T follicular helper cell (primary cell): ENCODE data around the gene ARMCX5.

Experiments used
- DNase-seq: peaks from one replicate; pipeline ENCODE4 v3.0.0-alpha.2; 2020; ENCODE audit warnings: low read depth
- total RNA-seq, 2 experiments: gene quantifications; one replicate each; lab custom pipeline; 2026; lab: John Stamatoyannopoulos, UW

The ARMCX5 gene
- total RNA-seq = 16.4 to 20.1 reads per million in 2 experiments

DNA sequence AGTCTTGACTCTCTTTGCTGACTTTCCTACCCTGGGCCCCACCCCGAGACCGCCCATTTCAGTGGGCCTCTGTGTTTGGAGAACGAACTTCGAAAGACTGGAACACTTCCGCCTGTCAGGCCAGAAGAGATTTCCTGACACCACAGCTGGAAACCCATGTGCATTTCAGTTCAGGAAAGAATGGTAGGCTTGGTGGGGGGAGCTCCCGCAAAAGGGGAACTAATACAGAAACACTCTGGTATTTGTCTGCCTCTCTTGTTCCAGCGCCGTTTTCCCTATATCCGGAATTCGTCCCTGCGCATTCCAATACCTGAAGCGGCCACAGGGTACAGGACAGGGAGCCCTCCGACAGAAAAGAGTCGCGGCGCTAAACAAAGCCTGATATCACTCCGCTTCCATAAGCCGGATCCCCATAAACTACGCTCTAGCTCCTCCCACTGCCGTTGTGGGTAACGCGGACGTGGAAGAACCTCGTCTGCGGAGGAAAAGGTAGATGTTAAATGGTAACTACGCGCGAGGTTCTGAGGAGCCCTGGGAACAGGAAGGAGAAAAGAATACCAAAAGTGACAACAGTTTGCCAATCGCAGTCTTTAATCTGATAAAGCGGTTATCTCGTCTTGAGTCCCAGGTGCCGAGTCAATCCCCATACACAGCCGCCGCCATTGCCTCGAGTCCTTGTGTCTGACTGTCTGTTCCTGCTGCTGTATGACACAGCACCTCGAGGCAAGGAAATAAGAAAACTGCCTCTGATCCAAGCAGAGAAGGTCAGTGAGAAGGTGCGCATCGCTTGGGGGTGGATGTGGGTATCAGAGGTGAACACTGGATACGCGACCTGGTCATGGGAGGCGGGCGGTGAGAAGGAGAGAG is at the start of gene ARMCX5:
Gene ARMCX5, plus strand, starts transcription at position 432 of the 867 bp plus-strand sequence. CDS start 2,627 bp downstream, outside the sequence.
- peak; percentile 61 for DNase-seq

DNA sequence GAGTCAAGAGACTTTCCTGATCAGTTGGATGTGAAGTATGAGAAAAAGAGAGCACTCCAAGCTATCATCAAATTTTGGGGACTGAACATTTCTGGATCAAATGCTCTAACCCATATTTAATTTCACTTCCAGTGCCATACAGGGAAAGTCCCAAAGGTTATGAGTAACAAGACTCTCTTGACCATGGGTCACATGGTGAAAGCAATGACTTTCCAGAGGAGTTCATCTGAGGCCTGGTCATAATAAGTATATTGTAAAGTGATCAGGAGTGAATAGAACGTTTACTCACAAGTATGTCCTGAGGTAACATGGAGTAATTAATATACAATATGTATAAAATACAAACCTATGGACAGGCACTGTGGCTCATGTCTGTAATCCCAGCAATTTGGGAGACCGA is 40.7 kb upstream of the ARMCX5 start:
- no peak for DNase-seq

DNA sequence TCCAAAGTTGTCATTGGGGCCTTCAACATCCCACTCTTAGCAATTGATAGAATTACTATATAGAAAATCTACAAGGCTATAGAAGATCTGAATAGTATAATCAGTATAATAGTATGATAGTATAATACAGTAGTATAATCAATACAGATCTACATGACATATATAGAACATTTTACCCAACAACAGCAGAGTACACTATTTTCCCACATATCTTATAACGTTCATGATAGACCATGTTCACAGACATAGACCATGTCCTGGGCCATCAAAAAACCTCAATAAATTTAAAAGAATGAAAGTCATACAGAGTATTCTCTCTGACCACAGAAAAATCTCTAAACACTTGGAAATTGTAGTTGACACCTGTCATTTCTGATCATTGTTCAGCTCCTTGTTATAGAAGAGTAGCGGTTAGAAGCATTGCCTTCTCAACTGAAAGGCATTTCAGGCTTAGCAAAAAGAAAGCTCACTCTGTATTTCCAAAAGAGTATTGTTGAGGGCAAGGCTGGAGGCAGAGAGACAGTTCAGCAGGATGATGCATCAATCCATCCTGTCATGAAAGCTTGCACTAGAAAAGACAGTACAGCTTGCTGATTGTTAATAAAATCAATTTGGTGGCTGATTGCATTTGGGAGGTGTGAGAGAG is 38.8 kb upstream of the ARMCX5 start:
- no peak for DNase-seq

DNA sequence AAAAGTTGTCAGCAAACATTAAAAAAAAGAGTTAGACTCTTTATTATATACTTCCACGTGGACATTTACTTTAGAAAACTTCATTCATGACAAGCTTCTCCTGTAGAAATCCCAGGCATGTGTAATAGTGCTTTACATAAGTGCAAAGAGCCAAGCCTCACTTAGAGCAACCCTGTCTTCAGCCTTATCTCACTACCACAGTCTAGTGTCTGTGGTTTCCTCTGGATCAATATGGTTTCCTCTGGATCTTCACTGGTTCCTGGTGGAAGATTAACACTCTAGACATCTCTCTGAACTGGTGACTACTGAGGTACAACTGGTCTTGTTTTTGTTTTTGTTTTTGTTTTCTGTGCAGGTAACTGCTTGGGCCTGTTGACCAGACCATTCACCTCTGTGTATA is 18.4 kb upstream of the ARMCX5 start:
- no peak for DNase-seq

DNA sequence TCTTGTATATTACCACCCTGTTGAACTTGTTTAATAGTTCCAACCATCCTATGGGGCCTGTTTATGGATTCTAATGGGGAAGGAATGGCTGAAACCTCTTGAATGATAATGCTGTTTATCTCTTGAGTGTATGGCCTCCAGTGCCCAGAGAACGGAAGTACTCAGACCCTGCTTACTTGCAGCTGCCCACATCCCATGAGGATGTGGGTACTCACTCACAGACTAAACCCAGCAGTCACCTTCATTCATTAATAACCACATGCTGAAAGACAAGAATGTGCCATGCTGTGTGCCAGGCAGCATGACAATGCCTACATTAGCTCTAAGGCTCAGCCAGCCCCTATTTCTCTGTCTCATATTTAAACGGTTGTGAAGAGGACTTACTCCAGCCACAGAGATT is 5.9 kb upstream of the ARMCX5 start:
- no peak for DNase-seq

DNA sequence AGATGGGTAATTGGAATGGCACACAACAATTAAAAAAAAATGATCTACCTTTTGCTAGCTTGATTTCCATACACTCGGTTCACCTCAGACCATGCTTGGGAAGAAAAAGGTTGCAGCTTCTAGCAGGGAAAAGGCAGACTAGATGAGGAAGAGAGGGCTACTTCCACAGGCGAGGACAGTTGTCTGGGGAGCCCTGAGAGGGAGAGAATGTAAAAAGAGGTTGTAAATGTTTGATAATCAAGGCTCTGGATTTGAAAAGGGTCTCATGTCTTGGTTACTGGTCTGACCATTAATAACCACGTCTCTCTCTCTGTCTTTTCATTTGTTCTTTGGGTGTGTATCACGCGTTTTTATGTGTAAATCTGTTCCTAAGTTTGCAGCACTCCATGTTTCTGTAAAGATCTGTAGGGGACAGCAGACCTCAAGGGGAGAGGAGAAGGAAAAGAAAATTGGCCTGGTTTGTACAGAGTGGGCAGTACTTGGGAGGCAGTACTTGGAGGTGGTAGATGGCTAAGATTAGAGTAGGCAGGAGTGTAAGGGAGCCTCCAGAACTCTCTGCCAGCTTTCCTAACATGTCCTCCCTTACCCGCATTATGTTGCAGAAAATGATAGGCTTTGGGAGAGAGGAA is 750 bp downstream of the ARMCX5 start:
- DNase-seq = no peak

DNA sequence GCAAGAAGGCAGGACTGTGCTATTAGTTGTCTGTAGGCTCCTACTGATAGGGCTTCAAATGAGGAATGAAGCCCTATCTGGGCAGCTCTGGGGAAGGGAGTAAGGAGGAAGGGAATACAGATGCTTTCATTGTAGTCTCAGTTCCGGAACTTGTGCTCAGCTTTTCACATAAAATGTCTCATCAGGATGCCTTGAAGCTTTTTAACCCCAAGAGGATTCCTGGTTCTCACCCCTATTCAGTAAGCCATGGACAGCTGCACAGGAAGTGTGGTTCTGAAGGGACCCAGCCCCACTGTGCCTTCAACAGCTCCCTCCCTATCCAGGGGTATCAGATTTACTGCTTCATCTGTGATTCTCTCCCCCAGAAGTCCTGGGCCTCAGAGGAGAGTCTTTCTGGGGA is 5.0 kb downstream of the ARMCX5 start:
- DNase-seq = no peak

DNA sequence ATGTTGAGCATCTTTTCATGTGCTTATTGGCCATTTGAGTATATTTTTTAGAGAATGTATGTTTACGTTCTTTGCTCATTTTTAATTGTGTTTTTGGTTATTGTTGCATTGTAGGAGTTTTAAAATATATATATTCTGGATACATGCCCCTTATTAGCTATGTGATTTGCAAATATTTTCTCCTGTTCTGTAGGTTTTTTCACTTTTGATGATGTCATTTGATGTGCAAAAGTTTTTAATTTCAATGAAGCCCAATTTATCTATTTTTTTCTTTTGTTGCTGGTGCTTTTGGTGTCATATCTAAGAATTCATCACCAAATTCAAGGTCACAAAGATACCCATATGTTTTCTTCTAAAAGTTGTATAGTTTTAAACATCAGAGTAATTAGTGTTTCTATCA is 6.8 kb downstream of the ARMCX5 start:
- no peak for DNase-seq

DNA sequence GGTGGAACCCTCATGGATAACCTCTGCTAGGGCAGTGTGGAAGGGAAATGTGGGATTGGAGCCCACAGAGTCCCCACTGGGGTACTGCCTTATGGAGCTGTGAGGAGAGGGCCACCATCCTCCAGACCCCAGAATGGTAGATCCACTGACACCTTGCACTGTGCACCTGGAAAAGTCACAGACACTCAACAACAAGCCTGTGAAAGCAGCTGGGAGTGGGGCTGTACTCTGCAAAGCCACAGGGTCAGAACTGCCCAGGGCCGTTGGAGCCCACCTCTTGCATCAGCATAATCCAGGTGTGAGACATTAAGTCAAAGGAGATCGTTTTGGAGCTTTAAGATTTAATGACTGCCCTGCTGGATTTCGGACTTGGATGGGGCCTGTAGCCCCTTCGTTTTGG is 11.6 kb downstream of the ARMCX5 start:
- DNase-seq = no peak

DNA sequence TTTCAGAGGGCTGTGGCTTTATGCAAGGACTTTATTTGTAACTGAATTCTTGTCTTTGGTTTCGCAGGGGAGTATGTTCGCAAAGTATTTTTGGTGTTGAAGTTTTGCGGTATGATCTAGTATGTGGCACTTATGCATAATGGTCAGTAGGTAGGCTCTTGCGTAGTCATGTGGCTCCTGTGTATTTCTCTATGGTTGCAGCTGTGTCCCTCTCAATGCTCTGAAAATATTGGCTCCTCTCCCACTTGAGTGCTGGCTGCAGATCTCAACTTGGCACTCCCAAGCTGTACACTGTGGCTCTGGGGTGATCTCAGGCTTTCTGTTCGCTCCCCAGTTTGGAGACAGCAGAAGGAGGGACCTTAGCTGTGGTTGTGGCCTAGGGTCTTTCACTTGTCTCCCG is 24.8 kb downstream of the ARMCX5 start:
- DNase-seq = no peak

DNA sequence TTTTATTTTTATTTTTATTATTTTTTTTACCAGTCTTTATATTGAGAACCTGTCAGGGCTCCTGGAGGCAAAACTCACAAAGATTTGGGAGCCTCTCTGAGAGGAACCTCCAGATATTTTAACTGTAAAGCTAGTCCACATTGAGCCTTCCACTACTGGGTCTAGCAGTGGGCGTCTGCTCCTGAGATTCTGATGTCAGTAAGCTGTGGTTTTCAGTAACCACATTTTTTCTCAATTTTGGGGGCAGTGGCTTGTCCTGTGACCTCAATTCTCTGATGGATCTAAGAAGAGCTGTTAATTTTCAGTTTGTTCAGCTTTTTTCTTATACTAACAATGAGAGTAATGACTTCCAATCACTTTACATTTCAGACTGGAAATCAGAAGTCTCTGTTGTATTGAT is 28.3 kb downstream of the ARMCX5 start:
- DNase-seq = no peak

DNA sequence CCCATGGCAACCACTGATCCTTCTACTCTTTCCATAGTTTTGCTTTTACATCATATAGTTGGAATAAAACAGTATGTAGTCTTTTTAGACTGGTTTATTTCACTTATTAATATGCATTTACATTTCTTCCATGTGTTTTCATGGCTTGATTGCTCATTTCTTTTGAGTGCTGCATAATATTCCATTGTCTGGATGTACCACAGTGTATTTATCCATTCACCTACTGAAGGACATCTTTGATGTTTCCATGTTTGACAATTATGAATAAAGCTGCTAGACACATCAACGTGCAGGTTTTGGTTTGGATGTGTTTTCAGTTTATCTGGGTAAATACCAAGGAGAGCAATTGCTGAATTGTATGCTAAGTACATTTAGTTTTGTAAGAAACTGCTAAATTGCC is 38.2 kb downstream of the ARMCX5 start:
- DNase-seq = no peak

DNA sequence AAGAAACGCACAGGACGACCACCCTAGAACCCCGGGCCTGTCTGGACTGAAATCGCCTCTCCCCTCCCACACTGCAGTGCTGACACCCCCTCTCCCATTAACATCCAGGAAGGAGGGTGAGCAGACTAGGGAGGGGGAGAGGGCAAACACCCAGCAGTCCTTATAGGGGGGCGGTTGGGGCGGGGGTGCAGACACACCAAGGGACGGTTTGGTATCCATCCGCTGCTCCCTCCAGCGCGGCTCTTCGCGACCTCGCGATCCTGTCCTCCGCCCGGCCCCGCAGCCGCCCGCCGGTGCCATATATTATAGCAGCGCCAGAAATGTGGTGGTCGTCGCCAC is 51.6 kb downstream of the ARMCX5 start:
- DNase-seq = no peak

DNA sequence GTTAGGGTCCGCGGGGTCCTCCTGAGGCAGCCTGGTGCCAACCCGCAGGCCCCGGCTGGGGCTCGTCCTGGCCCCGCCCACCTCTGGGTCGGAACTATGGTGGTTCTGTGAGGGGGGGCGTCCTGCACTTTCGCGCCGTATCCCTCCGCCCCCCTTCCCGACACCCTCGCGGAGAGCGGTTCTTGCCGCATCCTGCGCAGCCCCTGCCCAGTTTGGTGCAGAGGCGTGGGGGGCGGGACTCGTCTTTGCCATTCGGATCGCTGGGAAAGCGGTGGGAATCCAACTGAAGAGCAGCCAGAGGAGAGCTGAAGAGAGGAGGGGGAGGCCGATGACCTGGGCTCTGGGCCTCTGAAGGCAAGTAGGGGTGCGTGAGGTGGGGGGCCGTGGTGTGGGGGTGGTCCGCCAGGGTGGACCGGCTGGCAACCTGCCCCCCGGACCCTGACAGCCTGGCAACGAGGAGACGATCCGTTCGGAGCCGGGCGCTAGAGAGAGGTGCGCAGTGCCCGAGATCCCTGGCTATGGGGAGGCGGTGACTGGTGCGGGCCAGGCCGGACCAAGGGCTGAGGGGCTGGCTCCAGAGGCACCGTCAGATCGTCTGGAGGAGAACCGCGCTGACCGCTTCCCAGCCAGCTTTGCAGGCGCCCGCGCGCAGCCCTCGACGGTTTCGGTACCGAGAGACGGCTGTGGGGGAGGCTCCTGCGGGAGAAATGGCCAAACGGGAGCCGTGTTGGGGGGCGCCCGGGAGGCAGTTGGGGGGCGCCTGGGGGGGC is 52.1 kb downstream of the ARMCX5 start, which contains the start of gene GPRASP1:
Gene GPRASP1, plus strand, starts transcription at position 242 of the 770 bp plus-strand sequence. CDS start 2,431 bp downstream, outside the sequence.
- peak; percentile 61 for DNase-seq

DNA sequence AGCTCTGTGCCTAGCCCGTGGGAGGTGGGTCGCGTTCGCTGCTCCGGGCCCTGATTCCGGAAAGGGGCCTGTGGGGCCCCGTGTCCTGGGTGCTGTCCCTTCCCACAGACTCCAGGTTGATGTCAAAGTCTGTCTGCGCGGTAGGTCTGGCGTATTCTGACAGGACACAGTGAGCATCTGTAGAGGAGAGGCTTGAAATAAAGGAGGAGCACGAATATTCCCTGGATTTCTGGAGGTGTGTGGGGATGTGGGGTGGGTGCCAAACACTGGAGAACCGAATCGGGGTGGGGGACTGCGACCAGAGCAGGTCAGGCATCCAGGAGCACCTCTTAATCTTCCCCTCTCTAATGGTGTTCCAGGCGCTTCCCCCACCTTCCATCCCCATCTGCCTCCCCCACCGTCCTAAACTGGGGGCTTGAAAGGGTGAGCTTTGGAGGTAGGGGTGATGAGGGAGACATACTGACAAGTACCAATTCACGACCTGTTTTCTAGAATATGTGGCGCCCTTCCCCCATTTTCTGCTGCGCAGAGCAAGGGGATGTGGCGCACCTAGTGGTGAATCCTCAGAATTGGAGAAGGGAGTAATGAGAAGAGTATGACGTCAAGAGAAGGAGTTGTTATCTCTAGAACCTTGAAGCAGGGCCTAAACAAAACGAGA is 52.8 kb downstream of the ARMCX5 start:
- DNase-seq = peak; percentile 55
